Activated CD8-positive, alpha-beta memory T cell treated with anti-CD3 and anti-CD28 coated beads, Interleukin-2, amount 50 U/mL, for 4 hours (primary cell): ENCODE data around the gene RUFY1.
"Not testable (repeated sequence)": the region's sequence is repeated elsewhere in the genome, so short reads cannot be mapped to it uniquely, and the experiment has no call there.

ENCODE experiments used
- DNase-seq: peaks from one replicate; pipeline ENCODE4 v3.0.0-alpha.2; 2020

RUFY1 gene, protein sequence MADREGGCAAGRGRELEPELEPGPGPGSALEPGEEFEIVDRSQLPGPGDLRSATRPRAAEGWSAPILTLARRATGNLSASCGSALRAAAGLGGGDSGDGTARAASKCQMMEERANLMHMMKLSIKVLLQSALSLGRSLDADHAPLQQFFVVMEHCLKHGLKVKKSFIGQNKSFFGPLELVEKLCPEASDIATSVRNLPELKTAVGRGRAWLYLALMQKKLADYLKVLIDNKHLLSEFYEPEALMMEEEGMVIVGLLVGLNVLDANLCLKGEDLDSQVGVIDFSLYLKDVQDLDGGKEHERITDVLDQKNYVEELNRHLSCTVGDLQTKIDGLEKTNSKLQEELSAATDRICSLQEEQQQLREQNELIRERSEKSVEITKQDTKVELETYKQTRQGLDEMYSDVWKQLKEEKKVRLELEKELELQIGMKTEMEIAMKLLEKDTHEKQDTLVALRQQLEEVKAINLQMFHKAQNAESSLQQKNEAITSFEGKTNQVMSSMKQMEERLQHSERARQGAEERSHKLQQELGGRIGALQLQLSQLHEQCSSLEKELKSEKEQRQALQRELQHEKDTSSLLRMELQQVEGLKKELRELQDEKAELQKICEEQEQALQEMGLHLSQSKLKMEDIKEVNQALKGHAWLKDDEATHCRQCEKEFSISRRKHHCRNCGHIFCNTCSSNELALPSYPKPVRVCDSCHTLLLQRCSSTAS

DNA sequence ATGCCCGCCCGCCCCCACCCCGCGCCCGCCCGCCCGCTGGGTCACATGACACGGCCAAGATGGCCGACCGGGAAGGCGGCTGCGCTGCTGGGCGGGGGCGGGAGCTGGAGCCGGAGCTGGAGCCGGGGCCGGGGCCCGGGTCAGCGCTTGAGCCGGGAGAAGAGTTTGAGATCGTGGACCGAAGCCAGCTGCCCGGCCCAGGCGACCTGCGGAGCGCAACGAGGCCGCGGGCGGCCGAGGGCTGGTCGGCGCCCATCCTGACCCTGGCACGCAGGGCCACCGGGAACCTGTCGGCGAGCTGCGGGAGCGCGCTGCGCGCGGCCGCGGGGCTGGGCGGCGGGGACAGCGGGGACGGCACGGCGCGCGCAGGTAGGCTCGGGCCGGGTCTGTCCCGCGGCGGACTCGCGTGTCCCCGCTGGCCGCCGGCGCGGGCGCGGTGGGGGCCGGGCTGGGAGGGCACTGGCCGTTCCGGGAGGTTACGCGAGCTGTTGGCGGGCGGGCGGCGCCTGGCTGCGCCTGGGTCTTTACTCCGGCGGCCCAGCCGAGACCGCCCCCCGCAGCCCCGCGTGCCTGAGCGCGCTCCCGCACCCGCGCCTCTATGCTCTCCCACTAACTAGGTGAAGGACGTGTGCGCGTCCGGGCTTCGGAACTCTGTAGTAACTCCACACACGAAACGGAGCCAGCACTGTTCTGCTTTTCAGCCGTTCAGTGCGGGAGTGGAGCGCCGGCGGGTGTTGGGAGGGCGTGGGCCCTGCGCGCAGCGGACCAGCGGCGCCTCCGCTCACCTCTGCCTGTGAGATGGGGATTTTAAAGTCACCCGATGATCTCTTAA is at the start of gene RUFY1:
TSS of gene RUFY1 (plus strand) at position 44 of the 832 bp plus-strand sequence. CDS start at position 60, 16 bp downstream.
- peak; percentile 83 for DNase-seq

GRCh38 chr5:179501997-179502396 is 48.4 kb upstream of the RUFY1 start:
- DNase-seq = not testable (repeated sequence)

DNA sequence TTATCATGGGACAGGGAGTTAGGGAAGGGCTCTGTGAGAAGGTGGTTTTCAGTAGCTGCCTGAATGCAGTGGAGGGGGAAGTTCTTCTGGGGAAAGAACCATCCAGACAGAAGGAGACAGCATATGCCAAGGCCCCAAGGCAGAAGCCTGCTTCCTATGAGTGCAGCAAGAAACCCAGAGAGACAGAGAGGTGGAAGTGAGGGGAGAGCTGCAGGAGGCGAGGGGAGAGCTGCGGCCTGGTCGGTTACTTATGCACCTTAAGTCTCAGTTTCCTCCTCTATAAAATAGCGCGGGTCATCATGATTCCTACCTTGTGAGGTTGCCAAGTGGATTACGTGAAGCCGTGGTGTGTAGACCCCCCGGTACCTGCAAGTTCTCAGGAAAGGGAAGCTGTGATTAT is 47.9 kb upstream of the RUFY1 start:
- not testable (repeated sequence) for DNase-seq

GRCh38 chr5:179504191-179504590 is 46.2 kb upstream of the RUFY1 start:
- no peak for DNase-seq

- no peak for DNase-seq
Observed at GRCh38 chr5:179504600-179505396, 45.6 kb upstream of the RUFY1 start.

- DNase-seq = no peak
Observed at GRCh38 chr5:179505636-179506261, 44.6 kb upstream of the RUFY1 start.

DNA sequence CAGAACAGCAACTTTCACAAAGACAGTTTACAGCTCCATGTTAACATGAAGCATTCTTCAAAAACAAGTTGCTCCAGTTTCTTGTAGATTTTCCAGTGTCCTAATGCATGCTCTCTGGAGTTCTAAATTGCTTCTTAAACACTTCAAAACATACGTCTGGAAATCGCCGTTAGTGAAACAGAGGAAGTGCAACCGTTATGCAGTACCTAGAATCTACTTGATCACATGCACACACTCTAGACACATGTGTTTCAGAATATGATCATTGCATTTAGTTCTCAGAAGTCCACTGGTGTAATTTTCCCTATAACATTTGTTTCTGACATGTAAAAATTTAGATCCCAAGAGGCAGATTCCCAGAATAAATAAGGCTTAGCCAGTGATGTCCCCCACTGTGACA is 41.1 kb upstream of the RUFY1 start:
- no peak for DNase-seq

DNA sequence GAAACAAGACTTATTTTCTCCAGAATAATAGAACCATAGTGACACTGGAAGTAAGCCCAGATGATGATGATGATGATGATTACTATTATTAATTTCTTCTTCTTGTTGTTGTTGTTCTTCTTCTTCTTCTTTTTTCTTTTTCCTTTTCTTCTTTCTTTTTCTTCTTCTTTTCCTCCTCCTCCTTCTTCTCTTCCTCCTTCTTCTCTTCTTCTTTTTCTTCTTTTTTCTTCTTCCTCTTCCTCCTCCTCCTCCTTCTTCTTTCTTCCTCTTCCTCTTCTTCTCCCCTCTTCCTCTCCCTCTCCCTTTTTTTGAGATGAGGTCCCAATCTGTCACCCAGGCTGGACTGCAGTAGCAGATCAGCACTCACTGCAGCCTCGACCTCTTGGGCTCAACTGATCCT is 40.5 kb upstream of the RUFY1 start:
- no peak for DNase-seq

DNA sequence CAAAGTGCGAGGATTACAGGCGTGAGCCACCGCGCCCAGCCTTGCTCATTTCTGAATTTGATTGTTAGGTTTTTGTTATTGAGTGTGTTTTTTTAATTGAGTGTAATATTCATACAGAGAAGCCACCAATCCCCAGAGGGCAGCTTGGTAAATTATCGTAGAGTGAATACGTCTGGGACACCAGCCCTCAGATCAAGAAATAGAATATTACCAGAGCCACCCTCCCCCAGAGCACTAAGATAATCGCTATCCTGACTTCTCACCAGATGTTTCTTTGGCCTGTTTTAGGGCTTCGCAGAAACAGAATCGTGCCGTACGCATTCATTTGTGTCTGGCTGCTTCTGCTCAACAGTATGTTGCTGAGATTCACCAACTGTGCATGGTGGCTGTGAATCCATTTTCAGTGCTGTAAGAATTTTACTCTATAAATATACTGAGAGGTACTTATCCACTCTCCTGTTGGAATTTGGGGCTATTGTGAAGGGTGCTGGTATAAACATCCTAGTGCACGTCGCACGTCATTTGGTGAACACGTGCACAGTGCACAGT is 37.8 kb upstream of the RUFY1 start:
- no peak for DNase-seq

- DNase-seq = not testable (repeated sequence)
Observed at GRCh38 chr5:179515501-179515900, 34.9 kb upstream of the RUFY1 start.

DNA sequence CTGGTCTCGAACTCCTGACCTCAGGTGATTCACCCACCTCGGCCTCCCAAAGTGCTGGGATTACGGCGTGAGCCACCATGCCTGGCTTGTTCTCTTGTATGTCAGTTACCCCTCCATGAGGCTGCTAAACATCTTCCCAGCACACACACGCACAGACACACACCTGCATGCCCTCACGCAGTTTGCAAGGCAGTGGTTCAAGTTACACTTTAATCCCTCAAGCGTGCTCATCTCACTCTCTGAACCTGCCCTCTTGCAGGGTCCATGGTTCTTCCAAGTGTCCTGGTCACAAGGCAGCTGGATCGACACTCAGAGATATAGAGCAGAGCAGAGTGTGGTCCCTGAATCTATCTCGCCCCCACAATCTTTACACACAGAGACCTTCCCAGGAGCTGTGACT is 34.1 kb upstream of the RUFY1 start:
- no peak for DNase-seq

- not testable (repeated sequence) for DNase-seq
Observed at GRCh38 chr5:179517746-179518145, 32.6 kb upstream of the RUFY1 start.

GRCh38 chr5:179518369-179518768 is 32.0 kb upstream of the RUFY1 start:
- not testable (repeated sequence) for DNase-seq

GRCh38 chr5:179519416-179520070 is 30.8 kb upstream of the RUFY1 start:
- DNase-seq = not testable (repeated sequence)

- not testable (repeated sequence) for DNase-seq
Observed at GRCh38 chr5:179522107-179522506, 28.2 kb upstream of the RUFY1 start.

DNA sequence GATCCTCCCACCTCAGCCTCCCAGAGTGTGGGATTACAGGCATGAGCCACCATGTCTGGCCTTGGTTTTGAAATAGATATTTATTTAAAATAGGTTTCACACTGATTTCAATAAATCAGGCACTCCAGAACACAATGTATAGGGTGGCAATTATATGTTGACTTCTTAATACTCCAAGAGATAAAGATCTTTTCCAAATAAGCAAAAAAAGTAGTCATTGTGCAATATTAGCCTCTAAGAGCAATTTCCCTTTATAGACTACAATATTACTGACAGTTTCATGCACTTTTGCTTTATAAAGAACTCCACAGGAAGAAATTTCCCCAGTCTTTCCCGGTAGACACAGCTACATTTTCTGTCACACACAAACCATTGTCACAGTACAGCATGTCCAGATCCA is 23.4 kb upstream of the RUFY1 start:
- no peak for DNase-seq

DNA sequence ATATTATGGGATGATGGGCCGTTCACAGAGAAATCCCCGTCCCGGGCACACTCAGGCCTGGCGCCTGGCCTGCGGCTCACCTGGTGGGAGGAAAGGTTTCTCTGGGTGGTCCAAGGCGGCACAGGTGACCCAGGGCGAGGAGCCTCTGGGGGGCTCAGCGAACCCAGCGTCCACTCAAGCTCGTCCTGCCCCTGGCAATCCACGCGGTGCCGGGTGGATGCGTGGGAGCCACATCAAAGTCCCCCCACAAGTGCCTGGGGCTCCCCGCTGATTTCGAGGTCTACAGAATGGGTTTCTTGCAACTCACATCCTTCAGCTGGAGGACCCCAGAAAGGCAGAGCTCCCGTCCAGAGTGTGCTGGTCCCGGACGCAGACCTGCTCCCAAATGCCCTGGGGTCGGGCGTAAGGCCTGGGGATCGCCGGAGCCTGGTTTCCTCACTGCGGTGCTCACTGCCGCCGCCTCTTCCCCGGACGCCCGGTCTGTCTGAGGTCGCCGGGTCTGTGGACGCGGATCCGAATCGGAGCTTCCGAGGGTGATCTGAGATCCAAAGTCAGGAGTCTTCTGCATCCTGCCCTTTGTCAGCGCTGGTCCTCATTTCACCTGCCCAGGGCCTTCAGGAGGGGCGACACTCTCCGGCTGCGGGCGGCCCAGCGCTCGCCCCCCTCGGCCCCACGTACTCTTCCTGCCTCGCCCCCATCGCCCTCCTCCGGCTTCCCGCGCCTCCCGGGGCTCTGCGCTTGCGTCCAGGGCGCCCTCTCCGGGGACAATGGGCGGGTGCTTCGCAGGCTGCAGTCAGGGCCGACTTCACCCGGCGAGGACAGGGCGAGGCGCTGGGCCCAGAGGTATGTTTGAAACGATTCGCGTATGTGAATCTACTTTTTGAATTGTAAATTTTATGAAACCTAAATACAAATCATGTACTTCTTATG is 20.0 kb upstream of the RUFY1 start:
- DNase-seq = peak; percentile 77

DNA sequence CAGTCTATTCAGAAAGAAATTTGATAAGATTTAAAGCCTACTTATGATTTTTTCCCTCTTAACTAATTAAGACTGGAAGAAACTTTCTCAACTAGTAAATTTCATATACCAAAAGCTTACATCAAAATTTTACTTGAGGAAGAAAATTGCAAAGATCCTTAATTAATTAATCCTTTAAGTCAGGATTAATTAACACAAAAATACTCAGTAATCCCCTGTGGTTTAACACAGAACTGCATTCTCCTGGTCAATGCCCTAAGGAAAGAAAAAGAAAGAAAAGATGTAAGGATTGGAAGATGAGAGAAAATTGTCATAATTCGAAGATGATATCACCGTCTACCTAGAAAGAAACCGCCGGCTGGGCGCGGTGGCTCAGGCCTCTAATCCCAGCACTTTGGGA is 17.3 kb upstream of the RUFY1 start:
- no peak for DNase-seq

GRCh38 chr5:179533907-179534306 is 16.4 kb upstream of the RUFY1 start:
- DNase-seq = no peak

- no peak for DNase-seq
Observed at GRCh38 chr5:179534431-179534830, 15.9 kb upstream of the RUFY1 start.
